ENCODE data around the gene TSC1.

TSC1 gene

DNA sequence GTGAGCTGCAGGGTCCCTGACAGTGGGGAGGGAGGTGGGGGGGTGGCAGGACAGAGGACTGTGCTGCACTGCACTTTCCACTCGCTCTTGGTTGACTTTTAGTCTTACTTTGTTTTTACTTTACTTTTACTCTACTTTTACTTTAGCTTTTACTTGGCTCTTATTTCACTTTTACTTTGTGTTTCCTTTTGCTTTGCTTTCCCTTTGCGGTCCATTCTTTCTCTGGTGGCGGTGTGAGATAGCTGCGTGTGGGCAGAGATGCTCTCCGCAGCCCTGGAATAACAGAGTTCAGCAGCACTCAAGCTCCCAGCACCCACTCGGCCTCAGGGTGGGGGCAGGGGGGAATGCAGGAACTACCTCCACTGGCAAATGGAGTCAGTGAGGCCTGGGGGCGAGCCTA is 71.0 kb downstream of the TSC1 start:
- DNase-seq (ENCODE audit: low read depth, low spot score): no peak
- no peak overlapping the region for H3K27ac ChIP-seq

DNA sequence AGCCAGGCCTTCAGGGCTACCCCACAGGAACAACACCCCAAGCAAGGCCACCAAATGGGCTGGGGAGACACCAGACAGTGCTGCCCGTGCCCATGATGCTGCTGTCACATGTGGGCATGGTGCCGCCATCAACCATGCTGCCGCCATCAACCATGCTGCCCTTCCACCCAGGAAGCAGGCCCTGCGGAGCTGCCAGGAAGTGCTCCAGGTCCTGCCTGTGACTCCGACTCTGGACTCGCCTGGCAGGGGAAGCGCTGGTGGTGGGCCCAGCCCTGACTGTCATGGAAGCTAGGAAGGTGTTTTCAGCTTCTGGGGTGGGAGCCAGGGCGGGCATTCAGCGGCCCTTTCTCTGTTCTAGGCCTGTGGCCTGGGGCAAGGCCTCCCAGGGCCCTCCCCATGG is 75.2 kb downstream of the TSC1 start:
- no peak overlapping the region for H3K27ac ChIP-seq
- DNase-seq (ENCODE audit: low read depth, low spot score): no peak

DNA sequence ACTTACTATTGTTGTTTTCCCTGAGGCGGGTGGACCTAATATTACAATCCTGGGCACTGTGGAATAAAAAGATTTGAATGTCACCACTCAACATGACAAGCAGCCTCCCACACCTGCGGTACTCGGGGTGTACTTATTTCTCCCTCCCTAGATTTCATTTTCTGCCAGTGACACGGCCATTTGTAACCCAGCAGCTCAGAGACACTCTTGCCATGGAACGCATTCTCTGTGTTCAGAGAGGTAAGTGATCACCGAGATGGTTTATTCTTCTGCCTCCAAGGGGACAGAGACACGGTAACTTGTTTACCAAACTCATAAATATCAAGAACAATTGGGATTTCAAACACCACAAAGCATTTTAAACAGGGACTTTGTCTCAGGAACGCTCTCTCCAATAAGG is 77.5 kb downstream of the TSC1 start:
- no peak for DNase-seq (ENCODE audit: low read depth, low spot score)
- H3K27ac ChIP-seq: no peak overlapping the region

DNA sequence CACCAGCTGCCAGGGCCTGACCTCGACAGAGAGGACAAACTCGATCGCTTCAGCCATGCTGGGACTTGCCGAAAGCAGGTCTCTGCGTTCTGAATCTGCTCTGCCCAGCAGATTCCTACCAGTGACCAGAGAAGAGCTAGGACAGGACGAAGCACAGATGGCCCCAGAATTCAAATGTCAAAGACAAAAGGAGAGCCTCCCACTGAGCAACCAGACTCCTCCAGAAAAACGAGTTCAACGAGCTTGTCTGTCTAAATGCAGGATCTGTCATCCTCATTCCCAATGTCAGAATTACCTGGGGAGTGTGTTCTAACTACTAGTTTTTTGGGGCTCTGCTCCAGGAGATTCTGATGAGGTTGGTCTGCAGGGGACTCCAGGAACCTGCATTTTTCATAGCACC is 79.7 kb downstream of the TSC1 start:
- no peak for DNase-seq (ENCODE audit: low read depth, low spot score)
- no peak overlapping the region for H3K27ac ChIP-seq

DNA sequence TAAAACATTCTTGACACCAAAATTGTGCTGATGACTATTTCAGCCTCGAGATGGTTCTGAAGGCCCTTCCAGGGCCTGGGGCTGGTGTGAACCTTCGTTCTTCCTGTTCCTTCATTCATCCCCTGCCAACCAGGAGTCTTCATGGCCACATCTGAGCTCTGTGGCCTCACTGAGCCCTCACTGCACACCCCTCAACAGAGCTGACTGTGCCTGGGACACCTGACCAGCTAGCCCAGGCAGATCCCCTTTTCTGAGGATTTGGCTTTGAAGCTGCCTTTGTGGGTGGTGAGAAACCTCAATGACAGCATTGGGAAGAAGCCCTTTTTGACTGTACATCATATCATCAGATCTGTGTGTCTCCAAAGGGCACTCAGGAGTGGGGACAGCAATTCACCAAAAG is 80.1 kb downstream of the TSC1 start:
- DNase-seq (ENCODE audit: low read depth, low spot score): no peak

DNA sequence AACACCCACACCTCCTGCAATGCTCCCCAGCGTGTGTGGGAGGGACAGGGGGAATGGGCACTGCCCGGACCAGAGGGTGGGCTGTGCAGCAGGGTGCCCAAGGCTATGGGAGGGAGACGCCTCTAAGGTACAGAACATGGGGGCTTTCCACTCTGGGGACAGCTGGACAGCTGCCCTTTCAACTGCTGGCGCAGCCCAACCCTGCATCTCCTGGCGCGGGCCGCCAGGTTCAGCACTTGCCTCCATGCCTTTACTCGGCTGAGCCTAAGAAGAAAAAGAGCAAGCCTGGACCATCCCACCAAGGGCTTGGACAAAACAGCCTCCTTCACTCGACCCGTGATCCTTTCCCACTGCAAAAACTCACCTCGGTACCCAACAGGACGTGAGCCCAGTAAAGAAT is 81.3 kb downstream of the TSC1 start:
- no peak overlapping the region for H3K27ac ChIP-seq
- no peak for DNase-seq (ENCODE audit: low read depth, low spot score)

More for the DNA sequence above, 80.1 kb downstream of the TSC1 start:
- no peak overlapping the region for H3K27ac ChIP-seq

DNA sequence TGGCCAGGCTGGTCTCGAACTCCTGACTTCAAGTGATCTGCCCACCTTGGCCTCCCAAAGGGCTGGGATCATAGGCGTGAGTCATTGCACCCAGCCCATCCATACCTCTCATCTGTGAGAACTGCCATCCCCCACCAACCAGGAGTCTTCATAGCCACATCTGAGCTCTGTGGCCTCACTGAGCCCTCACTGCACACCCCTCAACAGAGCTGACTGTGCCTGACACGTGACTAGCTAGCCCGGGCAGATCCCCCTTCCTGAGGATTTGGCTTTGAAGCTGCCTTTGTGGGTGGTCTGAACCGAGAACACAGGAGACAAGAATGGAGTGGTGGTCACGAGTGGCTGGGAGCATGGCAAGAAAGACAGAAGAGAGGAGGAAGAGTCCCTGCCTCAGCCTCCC is 81.9 kb downstream of the TSC1 start:
- no peak for DNase-seq (ENCODE audit: low read depth, low spot score)
- H3K27ac ChIP-seq: no peak overlapping the region

DNA sequence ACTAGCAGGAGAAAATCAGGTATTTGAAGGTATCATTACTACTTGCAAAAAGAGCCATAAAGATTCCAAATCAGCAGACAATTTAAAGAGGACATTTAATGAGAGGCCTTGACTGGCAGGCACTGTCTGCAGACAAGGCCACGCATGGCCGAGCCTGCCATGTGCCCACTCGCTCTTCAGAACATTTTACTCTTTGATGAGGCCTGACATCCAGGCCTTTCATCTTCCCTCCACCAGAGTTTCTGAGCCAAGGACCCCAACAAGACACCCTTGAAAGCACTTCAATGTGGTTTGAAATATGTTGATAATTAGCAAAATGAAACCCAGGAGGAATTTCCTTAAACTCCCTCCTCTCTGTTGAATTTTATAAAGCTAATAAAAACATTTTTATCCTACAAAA is 82.8 kb downstream of the TSC1 start:
- H3K27ac ChIP-seq: no peak overlapping the region
- no peak for DNase-seq (ENCODE audit: low read depth, low spot score)

DNA sequence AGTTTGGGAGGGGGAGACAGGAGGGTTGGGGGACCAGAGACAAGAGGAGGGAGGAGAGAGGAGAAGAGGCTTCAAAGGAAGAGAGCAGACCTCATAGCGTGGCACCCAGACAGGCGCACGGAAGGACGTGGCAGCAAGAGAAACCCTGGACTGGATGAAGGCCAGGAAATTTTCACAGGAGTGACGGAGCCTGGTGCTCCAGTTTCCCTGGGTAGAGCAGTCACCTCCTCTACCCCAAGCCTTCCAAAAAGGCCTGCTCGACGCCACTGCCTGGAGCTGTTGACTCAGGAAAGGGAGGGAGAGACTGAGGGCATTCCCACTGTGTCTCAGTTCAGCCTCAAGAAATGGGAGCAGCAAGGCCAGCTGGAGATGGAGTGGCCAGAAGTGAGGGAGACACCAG is 85.7 kb downstream of the TSC1 start:
- no peak for DNase-seq (ENCODE audit: low read depth, low spot score)
- H3K27ac ChIP-seq: no peak overlapping the region

DNA sequence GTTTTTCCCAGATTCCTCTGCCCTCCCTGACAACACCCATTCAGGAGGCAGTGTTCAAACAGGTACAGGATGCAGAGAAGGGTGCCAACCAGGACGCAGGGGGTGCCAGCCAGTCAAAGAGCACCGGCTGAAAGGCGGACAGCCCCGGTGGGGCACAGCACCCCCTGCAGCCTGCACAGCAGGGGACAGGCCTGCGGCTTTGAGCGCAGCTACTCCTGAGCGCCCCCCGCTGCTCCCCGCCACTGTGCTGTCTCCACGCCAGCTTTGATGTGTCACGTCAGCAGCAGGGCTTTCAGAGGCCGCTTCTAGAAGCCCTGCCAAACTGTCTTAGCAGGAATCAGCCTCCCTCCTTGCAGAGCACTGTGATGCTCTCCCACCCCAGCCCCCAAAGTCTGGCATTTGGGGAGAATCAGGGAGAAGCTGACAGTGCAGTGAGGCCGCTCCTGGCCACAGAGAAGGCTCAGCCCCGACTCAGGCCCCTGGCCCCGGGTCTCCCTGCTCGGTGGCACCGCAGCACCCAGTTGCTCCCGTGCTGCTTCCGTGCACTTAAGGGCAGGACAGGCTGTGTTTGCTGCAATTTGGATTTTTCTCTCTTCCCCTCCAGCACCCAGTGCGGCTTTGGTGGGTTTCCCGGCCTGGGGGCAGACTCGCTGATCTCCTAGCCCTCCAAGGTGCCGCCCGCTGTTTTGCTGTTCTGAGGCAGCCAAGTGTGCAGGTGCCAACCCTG is 86.6 kb downstream of the TSC1 start:
- no peak for DNase-seq (ENCODE audit: low read depth, low spot score)
- no peak overlapping the region for H3K27ac ChIP-seq

DNA sequence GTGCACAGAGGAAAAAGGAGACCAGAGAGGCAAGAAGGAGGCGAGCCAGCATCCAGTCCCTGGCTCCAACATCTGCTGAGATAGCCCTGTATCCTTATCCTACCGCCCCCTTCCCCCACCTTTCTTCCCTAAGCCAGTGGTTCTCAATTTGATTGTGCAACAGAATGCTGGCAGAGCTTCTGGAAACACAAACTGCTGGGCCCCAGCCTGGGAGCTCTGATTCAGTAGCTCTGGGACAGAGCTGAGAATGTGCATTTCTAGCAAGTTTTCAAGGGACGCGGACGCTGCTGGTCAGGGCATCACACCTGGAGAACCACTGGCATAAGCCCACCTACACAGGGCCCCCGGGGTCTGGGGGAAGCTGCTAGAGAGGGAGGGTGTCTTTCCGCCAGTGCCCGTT is 87.4 kb downstream of the TSC1 start:
- H3K27ac ChIP-seq: no peak overlapping the region
- DNase-seq (ENCODE audit: low read depth, low spot score): no peak

DNA sequence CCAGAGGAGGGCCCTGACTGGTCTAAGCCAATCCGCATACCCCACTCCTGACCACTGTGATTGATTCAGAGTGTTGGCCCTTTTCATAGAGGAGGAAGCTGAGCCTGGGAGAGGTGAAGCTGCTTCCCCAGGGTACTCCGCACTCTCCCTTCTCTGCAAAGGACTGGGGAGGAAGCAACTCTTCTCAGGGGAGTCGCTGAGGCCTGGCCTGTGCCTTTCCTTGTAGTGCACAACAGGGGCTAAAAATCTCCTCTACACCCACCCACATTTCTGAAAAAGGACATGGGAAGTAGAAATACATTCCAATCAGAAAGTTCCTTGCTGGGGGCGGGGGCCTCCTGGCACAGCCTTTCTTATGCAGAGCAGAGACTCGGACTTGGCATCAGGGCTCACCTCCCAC is 88.5 kb downstream of the TSC1 start:
- no peak for DNase-seq (ENCODE audit: low read depth, low spot score)
- no peak overlapping the region for H3K27ac ChIP-seq

DNA sequence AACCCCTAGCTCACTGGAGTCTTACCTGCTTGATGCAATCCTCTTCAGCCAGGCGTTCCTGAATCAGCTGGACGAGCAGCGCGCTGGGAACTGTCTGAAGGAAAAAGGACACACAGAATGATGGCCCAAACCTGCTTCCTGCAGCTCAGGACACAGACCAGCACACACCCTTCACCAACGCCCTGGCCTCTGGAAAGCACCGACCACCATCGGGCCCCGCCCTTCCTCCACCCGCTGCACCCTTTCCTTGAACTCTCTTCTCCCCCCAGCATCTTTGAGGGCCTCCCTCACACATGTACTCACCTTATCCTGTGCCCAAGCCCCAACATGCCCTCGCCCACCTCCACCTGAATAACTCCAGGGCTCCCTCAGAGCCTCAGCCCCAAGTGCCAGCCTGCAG is 89.6 kb downstream of the TSC1 start:
- no peak for DNase-seq (ENCODE audit: low read depth, low spot score)
- no peak overlapping the region for H3K27ac ChIP-seq

DNA sequence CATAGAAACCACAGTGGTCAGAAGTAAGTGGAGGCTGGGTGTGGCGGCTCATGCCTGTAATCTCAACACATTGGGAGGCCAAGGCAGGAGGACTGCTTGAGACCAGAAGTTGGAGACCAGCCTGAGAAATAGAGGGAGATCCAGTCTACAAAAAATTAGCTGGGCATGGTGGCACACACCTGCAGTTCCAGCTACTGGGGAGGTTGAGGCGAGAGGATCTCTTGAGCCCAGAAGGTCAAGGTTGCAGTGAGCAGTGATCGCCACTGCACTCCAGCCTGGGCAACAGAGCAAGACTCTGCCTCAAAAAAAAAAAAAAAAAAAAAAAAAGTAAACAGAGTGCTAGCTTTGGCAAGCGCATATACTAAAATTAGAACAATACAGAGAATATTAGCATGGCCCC is 90.9 kb downstream of the TSC1 start:
- DNase-seq (ENCODE audit: low read depth, low spot score): no peak
- no peak overlapping the region for H3K27ac ChIP-seq

DNA sequence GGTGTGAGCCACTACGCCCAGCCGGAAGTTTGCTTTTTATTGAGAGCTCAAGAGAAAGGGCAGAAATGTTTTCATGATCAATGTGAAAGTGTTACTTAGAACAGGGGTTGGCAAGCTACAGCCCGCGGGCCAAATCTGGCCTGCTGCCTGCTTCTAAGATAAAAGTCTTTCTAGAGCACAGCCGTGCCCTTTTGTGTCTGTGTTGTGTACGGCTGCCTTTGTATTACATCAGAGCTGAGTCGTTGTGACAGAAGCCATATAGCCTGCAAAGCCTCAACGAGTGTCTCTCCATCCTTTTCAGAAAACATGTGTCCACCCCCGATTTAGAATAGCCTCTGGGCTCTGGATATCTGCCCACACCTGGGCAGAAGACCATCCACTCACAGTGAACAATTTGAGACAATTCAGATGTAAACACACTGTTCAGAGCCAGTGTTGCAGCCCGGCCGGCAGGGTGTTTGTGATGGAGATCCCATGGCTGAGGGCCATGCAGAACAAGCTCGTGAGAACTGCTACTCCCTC is 95.2 kb downstream of the TSC1 start:
- DNase-seq (ENCODE audit: low read depth, low spot score): no peak
- H3K27ac ChIP-seq: no peak overlapping the region

DNA sequence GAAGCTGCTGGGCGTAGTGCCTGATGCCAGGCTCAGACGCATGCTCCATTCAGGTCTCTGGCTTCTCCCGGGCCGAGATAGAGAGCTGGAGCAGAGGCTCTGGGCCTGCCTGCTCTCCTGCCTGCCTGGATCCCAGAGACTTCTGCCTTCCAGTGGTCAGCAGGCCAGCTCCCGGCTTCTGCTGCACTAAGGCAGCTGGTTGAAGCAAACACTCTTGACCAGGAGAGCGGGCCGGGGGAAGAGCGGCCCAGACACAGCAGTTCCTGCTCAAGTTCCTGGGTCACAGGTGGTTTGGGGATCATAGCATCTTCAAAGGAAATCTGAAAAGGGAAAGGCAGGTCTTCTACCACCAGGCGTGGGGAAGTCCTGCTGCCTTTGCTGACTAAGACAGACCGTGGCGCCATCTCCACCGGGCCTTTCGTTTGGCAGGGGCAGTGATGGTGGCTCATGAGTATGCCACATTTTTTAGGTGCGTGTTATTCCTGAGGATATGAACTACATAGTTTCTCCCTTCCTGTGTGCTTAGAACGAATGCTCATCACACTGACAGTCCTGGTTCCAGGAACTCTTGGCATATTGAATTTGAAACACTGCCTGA is 97.4 kb downstream of the TSC1 start:
- DNase-seq (ENCODE audit: low read depth, low spot score): no peak
- no peak overlapping the region for H3K27ac ChIP-seq

DNA sequence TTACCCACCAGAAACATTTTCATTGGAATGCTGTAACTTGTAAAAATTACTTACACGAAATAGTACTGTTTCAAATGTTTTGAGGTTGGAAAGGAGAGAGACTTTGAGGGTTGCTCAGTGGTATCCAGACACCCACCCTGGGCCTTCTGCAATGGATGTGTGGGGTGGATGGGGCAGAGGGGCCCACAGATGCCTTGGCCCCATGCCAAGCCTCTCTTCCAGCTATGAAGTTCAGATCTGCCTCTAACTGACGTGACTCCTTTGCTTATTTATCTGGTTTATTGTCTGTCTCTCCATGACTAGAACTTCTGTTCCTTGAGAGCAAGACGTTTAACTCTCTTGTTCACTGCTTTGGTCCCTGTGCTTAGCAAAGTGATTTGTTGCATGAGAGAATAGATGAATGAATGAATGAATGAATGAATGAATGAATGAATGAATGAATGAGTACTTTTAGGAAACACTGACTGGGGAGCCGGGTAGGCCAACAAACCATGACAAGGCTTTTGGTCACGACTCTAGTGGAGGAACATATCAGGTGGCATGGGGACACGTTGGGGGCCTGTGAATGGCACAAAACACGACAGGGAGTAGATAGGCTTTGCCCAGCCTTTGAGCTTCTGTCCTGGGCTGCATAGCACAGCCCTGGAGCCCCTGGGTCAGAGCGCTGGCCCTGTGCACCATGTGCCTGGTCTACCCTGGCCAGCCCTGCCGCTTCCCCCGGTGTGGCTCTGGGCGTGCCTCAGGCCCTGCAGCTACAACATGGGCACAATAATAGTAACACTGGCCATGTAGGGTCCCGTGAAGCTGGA is 98.1 kb downstream of the TSC1 start:
- no peak overlapping the region for H3K27ac ChIP-seq
- no peak for DNase-seq (ENCODE audit: low read depth, low spot score)

DNA sequence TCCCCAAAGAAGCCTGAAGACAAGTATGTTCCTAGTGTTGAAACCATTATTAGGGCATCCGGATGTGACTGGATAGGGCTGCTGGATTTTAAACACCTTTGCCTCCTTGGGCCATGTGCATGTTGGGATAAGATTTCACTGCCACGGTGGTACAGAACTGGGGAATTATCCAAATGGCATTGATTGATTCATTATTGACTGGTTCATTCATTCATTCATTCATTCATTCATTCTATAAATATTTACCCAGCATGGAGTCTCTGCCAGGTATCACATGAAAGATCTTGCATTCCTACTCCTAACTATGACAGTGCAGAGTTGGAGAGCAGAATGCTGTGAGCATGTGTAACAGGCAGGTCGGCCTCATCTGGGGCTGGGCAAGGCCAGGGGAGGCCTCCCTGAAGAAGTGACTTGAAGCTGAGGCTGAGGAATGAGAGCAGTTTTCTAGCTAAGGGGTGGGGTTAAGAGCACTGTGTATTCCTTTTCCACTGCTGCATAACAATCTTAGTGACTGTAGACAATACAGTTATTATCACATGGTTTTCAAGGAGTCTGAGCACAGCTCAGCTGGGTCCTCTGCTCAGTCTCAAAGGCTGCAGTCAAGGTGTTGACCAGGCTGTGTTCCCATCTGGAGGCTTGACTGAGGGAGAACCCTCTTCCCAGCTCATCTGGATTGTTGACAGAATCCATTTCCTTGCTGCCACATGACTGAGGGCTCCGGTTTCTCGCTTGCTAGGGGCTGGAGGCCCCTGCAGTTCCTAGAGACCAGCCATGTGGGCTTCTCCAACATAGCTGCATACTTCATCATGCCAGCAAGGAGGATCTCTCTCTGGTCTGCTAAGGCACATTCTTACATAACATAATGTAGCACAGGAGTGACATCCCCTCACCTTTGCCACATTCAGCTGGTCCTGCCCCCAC is 102.0 kb downstream of the TSC1 start:
- H3K27ac ChIP-seq: no peak overlapping the region
- DNase-seq (ENCODE audit: low read depth, low spot score): no peak
